ENCODE results near the gene GPC1. TPM values are rescaled to one million over a fixed set of nuclear protein-coding genes. Genes with fewer than 3 reads are reported as not detected.

Gene GPC1
- total and polyA plus RNA-seq, 2 of the 4 experiments (the other 2 are of a cell fraction) = 16.0 to 211 TPM

DNA sequence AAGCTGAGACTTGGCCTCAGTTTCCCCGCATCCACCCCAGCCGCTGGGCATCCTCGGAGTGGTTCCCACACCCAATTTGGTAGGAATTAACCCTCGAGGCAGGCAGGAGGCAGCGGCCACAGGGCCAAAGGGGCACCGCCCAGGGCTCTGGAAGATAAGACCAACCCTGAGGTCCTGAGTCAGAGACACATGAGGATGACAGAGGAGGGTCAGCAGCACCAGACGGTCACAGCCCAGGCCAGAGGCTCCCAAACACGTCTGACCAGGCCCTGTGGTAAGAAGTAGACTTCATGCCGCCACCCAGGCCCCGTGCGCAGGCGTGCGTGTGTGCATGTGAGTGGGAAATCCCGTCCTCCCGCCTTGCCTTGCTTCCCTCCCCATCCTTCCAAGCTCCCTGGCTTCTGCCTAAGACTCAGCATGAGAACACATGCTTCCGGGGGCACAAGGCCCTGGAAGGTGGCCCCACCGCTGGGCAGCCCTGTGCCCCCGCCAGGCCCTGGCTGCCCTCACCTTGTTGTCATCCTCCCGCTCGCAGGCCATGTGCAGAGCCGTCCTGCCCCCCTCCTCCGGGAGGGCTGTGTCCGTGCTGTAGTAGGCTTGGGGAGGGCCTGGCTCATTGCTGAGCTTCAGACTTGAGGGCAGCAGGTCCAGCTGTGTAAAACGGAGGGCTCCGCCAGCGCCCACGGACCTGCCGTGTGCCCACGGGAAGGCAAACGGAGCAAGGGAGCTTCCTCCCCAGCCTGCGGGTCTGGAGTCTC, 76.1 kb downstream of the GPC1 start:
- no peaks in the 10 kb centered on the region for H3K79me1 ChIP-seq (ENCODE audit: low read depth in 1 of 2, low read length in 2 of 2)
- H2BK5ac ChIP-seq (ENCODE audit: low read depth, low read length, poor library complexity, severe bottlenecking) = no peak overlapping the region
- no peak overlapping the region for H4K8ac ChIP-seq (ENCODE audit: low read depth in 2 of 2, low read length in 2 of 2)
- CTCF ChIA-PET = interaction anchor here (0.6 kb wide), 1 partner anchor 329 kb away, joined by 3 read pairs; no protein-coding TSS in a partner anchor
- no peak overlapping the region for H3K56ac ChIP-seq (ENCODE audit: extremely low read depth, insufficient read depth, low read length)
- H3K14ac ChIP-seq (replicated peaks; ENCODE audit: low read depth, low read length) = no peak overlapping the region
- no peak overlapping the region for H3K4me3 ChIP-seq (ENCODE audit: insufficient read depth, low read depth, low read length)
- H4K5ac ChIP-seq (ENCODE audit: low read depth, low read length) = no peak overlapping the region
- H3K18ac ChIP-seq (ENCODE audit: low read depth, low read length) = no peak overlapping the region
- H3K4me1 ChIP-seq (ENCODE audit: control insufficient read depth, insufficient read depth, low read length) = peaks cover 1% of the 10 kb centered on the region; the same call in 1 of the 2 replicates
- no peak overlapping the region for H2AK5ac ChIP-seq (ENCODE audit: low read depth, low read length)
- H3K9me1 ChIP-seq (ENCODE audit: insufficient read depth, low read length) = no peaks in the 10 kb centered on the region
- H3K27ac ChIP-seq (ENCODE audit: insufficient read depth, low read length) = no peak overlapping the region
- H2BK15ac ChIP-seq (ENCODE audit: low read depth, low read length) = no peak overlapping the region
- H3K4ac ChIP-seq (ENCODE audit: low read depth, low read length) = no peak overlapping the region
- intact Hi-C loops (cut with micrococcal nuclease) (loop anchor here (5.0 kb wide), 1 partner anchor 191 kb away; no protein-coding TSS in a partner anchor), in situ Hi-C loops (cut with MboI; ENCODE audit: low sequenced_read_pairs) (no loop called here), dilution Hi-C loops (cut with HindIII; ENCODE audit: low sequenced_read_pairs, unreplicated experiment) (no loop called here)
- 93% methylated on average over 19 of the region's 31 CpGs; no CpG with 5 or more reads in 1 of the 2 experiments for WGBS, 2 experiments (ENCODE audit: extremely low coverage in 2 of 2, insufficient read length in 1 of 2)
- no TSS peak for BruUV-seq (replicated peaks)
- H3K23ac ChIP-seq (ENCODE audit: low read depth, low read length) = no peak overlapping the region
- H3K4me2 ChIP-seq (ENCODE audit: low read depth, low read length) = no peak overlapping the region
- no peaks in the 10 kb centered on the region for H3K36me3 ChIP-seq (ENCODE audit: control insufficient read depth, insufficient read depth, low read length)
- H4K91ac ChIP-seq (ENCODE audit: insufficient read depth, low read depth, low read length) = no peak overlapping the region
- POLR2A ChIA-PET (ENCODE audit: unreplicated experiment) = no interaction called here
- ATAC-seq (ENCODE audit: low read depth) (no peak), DNase-seq (no peak)
- no peak overlapping the region for H2AK9ac ChIP-seq (replicated peaks; ENCODE audit: low read depth, low read length, poor library complexity)
- no peak overlapping the region for H3K9ac ChIP-seq (ENCODE audit: low read depth, low read length)
- TF ChIP-seq, protein P1, sequence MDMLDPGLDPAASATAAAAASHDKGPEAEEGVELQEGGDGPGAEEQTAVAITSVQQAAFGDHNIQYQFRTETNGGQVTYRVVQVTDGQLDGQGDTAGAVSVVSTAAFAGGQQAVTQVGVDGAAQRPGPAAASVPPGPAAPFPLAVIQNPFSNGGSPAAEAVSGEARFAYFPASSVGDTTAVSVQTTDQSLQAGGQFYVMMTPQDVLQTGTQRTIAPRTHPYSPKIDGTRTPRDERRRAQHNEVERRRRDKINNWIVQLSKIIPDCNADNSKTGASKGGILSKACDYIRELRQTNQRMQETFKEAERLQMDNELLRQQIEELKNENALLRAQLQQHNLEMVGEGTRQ (IDR thresholded peaks at IDR 0.05; ENCODE audit: low read depth, low read length) = no peak
- TF ChIP-seq, protein P2, sequence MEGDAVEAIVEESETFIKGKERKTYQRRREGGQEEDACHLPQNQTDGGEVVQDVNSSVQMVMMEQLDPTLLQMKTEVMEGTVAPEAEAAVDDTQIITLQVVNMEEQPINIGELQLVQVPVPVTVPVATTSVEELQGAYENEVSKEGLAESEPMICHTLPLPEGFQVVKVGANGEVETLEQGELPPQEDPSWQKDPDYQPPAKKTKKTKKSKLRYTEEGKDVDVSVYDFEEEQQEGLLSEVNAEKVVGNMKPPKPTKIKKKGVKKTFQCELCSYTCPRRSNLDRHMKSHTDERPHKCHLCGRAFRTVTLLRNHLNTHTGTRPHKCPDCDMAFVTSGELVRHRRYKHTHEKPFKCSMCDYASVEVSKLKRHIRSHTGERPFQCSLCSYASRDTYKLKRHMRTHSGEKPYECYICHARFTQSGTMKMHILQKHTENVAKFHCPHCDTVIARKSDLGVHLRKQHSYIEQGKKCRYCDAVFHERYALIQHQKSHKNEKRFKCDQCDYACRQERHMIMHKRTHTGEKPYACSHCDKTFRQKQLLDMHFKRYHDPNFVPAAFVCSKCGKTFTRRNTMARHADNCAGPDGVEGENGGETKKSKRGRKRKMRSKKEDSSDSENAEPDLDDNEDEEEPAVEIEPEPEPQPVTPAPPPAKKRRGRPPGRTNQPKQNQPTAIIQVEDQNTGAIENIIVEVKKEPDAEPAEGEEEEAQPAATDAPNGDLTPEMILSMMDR (conservative IDR thresholded peaks at IDR 0.05; ENCODE audit: low read depth, low read length) = no peak
- no peak for TF ChIP-seq MAZ (IDR thresholded peaks at IDR 0.05; ENCODE audit: borderline replicate concordance, low read depth, low read length)
- no peak for TF ChIP-seq RCOR1 (IDR thresholded peaks at IDR 0.05; ENCODE audit: insufficient replicate concordance, low read length)
- no peak for TF ChIP-seq SMC3 (IDR thresholded peaks at IDR 0.05; ENCODE audit: low read depth, low read length)
- no peak for TF ChIP-seq CEBPB (IDR thresholded peaks at IDR 0.05; ENCODE audit: low read depth, low read length)
- H2BK20ac ChIP-seq (ENCODE audit: low read depth, low read length) = no peak overlapping the region
- 0 out of 2 replicates have a peak, but pooled peaks cover 3% of the 10 kb centered on the region for H4K20me1 ChIP-seq (ENCODE audit: insufficient read depth, low read length)
- no peak overlapping the region for H2AFZ ChIP-seq (replicated peaks; ENCODE audit: low read length, poor library complexity)
- no peaks in the 10 kb centered on the region for H3K9me3 ChIP-seq (ENCODE audit: control insufficient read depth, insufficient read depth, low read length)
- no peaks in the 10 kb centered on the region for H3K27me3 ChIP-seq (ENCODE audit: control insufficient read depth, insufficient read depth, low read length)
- no peak overlapping the region for H2BK120ac ChIP-seq (ENCODE audit: low read depth, low read length)
